NCI-H146 treated with DMSO at 0.1 percent for 48 hours (cell line): ENCODE results near the gene LETM1.

Experiments used
- DNase-seq: peaks from one replicate; lab custom pipeline; 2025; ENCODE audit not compliant: unreplicated experiment; lab: John Stamatoyannopoulos, UW

Gene LETM1

GRCh38 chr4:1808851-1809753 lies 46.9 kb downstream of the LETM1 start:
- DNase-seq, result no peak

GRCh38 chr4:1808396-1808795 lies 47.6 kb downstream of the LETM1 start:
- DNase-seq, result no peak

DNA sequence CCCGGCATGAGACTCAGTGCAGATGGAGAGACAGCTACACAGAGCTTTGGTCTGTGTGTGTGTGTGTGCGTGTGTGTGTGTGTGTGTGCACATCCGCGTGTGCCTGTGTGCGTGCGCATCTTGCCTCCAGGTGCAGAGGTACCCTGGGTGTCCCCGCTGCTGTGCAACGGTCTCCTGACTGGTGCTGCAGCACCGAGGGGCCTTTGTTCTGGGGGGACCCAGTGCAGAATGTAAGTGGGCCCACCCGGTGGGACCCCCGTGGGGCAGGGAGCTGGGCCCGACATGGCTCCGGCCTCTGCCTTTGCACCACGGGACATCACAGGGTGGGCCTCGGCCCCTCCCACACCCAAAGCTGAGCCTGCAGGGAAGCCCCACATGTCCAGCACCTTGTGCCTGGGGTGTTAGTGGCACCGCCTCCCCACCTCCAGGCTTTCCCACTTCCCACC lies 48.6 kb downstream of the LETM1 start:
- no peak for DNase-seq

GRCh38 chr4:1806596-1807331 lies 49.2 kb downstream of the LETM1 start:
- DNase-seq, result no peak

- DNase-seq, result no peak
Measured at GRCh38 chr4:1806223-1806564, 49.8 kb downstream of the LETM1 start.

DNA sequence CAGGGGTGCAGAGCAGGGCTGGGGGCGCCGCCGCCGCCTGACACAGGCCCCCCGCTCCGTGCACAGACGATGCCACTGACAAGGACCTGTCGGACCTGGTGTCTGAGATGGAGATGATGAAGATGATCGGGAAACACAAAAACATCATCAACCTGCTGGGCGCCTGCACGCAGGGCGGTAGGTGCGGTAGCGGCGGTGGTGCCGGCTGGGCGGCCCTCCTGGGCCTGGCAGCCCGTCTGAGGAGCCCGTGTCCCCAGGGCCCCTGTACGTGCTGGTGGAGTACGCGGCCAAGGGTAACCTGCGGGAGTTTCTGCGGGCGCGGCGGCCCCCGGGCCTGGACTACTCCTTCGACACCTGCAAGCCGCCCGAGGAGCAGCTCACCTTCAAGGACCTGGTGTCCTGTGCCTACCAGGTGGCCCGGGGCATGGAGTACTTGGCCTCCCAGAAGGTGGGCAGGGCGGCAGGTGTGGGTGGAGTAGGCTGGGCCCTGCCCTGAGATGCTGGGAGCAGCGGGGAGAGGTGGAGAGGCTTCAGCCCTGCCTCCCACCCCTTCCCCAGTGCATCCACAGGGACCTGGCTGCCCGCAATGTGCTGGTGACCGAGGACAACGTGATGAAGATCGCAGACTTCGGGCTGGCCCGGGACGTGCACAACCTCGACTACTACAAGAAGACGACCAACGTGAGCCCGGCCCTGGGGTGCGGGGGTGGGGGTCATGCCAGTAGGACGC lies 50.3 kb downstream of the LETM1 start:
- no peak for DNase-seq

DNA sequence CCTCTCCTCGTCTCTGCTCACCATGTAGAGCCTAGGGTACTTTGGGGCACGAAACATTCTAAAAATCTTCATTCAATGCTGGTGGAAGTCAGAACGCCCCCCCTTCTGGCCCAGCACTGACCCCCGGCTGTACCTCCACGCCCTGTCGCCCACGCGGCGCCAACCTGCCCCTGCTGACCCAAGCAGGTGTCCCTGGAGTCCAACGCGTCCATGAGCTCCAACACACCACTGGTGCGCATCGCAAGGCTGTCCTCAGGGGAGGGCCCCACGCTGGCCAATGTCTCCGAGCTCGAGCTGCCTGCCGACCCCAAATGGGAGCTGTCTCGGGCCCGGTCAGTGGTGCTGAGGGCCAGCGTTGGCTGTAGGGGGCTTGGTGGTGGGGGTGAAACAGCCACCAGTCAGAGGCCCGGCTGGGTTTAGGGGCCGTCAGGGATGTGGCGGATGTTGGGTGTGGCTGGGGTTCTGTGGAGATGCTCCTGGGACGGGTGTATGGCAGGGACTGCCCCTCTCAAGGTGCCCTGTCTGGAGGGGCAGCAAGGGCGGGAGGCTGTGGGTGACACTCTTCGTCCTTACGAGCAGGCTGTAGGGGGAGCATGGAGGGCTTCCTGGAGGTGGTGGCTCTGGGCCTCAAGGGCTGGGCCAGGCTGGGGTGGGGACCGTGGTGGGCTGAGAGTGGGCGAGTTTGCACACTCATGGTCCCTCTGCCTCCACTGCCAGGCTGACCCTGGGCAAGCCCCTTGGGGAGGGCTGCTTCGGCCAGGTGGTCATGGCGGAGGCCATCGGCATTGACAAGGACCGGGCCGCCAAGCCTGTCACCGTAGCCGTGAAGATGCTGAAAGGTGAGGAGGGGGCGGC lies 51.1 kb downstream of the LETM1 start:
- DNase-seq, result no peak

- no peak for DNase-seq
Measured at GRCh38 chr4:1803523-1804423, 52.2 kb downstream of the LETM1 start.

- no peak for DNase-seq
Measured at GRCh38 chr4:1802720-1803522, 53.0 kb downstream of the LETM1 start.

DNA sequence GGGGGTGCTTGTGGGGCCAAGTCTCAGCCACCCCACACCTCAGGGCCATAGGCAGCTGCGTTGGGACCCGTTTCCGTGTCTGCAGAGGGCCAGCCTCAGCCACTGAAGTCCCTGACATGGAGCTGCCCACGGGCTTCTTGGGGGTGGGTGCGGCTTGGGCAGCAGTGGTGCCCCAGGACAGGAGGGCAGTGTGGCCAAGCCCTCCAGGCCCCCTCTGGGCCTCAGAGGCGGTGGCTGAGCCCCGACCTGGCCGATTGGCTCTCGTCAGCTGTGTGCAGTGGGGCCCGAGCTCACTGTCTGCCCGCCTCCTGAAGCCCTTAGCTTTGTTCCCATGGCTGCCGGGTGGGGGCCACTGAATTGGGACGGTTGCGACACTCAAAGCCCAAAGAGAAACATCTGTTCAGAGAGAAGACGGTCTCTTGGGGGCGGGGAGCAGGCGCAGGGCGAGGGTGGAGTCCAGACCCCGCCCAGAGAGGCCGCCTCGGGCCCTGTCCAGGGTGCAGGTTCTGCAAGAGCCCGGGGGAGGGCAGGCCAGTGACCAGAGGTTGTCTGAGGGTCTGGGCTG lies 53.7 kb downstream of the LETM1 start:
- DNase-seq, result no peak

DNA sequence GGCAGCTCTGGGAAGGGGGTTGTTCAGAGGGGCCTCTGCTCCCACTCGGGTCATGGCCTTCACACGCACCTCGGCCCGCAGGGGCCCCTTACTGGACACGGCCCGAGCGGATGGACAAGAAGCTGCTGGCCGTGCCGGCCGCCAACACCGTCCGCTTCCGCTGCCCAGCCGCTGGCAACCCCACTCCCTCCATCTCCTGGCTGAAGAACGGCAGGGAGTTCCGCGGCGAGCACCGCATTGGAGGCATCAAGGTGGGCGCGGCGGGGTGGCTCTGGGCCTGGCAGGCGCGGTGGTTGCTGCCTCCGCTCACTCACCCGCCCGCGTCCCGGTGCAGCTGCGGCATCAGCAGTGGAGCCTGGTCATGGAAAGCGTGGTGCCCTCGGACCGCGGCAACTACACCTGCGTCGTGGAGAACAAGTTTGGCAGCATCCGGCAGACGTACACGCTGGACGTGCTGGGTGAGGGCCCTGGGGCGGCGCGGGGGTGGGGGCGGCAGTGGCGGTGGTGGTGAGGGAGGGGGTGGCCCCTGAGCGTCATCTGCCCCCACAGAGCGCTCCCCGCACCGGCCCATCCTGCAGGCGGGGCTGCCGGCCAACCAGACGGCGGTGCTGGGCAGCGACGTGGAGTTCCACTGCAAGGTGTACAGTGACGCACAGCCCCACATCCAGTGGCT lies 54.5 kb downstream of the LETM1 start:
- no peak for DNase-seq

DNA sequence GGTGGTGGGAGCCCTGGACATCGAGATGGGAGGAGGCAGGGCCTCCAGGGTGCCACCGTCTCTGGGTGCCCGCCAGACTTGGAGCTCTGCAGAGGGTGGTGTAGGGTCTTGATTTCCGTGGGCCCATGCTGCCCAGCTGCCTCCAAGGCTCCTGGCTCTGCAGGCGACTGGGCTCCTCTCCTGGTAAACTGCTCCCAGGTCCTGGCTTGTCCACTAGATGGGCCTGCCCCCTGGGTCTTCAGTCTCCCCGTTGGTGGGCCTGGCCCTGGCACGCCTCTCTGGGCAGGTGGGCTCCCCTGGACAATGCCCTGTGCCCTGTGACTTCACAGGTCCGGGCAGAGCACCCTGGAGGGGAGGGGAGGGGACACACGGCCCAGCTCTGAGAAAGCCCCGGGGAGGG lies 55.2 kb downstream of the LETM1 start:
- DNase-seq, result no peak

DNA sequence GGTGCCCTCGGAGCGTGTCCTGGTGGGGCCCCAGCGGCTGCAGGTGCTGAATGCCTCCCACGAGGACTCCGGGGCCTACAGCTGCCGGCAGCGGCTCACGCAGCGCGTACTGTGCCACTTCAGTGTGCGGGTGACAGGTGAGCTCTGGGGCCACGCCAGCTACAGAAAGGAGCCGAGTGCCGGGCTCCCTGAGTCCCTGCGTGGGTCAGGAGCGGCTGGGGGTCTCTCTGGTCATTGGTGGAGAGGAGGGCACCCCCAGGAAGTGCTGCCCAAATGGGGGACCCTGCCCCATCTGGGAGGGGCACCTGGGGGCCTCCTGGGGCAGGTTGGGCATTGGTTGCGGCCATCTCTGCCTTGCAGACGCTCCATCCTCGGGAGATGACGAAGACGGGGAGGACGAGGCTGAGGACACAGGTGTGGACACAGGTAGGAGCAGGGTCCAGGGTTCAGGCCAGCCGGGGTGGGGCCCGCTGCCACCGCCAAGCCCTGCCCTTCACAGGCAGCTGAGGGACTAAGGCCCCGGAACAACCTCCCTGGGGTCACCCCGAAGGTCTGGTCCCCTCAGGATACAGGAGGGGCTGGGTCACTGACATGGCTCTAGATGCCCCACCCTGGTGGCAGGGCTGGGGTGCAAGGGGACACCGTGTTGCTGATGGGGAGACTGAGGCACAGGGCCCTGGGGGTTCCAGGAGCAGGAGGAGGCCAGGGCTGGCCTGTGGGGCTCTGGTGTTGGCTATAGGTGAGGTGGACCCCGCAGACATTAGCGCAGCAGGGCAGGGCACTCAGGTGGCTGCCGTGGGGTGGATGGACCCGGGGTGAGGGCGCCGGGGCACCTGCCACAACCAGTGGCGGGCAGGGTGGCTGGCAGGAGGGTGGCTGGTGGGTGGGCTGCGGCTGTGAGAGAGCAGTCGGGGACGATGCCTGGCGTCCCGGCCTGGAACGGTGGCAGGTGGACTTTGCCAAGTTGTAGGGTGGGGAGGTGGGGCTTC lies 56.3 kb downstream of the LETM1 start:
- DNase-seq, result no peak

DNA sequence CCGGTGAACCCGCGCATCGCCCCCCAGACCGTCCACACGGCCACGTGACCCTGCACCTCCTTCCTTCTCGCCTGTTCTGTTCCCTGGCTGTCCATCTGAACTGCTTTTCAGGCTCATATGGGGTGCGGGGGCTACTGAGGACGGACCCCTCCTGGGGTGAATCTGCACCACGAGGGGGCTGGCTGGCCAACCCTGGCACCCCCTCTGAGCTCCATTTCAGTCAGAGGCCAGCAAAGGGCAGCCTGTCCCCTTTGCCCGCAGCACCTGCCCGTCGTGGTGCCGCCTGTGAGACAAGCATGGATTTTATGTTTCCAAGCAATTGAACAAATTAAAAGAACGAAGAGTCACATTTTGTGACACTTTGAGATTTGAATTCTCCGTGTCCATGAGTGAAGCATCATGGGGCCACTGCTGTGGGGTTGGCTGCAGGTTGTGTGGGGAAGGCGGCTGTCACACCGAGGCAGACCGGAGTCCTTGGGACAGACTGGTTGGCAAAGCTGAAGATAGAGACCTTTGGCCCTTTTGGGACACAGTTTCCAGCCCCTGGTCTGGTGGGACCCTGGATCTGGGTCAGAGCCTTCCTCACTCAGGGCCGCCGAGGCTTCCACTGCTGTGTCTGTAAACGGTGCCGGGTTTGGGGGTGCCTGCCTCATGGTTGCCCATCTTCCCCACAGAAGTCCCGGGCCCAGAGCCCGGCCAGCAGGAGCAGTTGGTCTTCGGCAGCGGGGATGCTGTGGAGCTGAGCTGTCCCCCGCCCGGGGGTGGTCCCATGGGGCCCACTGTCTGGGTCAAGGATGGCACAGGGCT lies 57.2 kb downstream of the LETM1 start:
- no peak for DNase-seq

DNA sequence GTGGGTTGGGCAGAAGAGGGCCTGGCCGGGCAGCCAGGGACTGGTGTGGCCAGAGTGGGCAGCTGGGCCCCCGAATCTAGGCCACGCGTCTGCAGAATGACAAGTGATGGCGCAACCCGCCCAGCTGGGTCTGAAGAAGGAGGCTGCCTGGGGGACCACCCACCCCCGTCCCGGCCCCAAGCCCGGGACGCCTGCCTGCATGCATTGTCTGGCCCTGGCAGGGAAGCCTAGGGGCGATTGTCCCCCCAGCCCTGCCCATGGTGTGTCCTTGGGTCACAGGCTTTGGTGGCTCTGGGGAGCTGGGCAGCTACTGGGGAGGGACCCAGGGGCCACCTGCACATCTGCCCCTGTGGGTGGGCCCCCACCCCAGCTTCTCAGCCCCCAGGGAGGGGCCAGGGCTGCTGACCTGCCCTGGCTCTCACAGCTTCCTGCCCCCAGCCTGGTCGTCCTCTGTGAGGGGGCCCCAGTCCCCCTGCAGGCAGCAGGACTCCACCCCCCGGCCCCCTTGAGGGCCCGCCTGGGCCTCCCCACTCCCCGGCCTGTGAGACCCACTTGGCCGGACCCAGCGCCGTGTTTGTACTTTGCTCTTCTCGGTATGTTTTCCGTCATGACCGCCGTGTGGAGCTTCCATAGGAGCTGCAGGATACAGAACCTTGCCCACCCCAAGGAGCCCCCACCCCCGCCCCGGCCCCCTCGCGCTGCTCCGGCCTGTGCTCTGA lies 57.9 kb downstream of the LETM1 start:
- no peak for DNase-seq
